NCI-H2227 (cell line): ENCODE measurements around the gene TRIM47.
A peak's percentile ranks its signal among the peaks of the same experiment; 100 is the strongest.

Experiments
- DNase-seq: peaks from one replicate; lab custom pipeline; 2025; ENCODE audit not compliant: unreplicated experiment; lab: John Stamatoyannopoulos, UW

The TRIM47 gene

GRCh38 chr17:75909051-75909811 is 30.9 kb upstream of the TRIM47 start:
- no peak for DNase-seq

- DNase-seq: peak; percentile 71
These were observed 29.8 kb upstream of the TRIM47 start for GRCh38 chr17:75908201-75908600.

GRCh38 chr17:75906143-75906884 is 27.9 kb upstream of the TRIM47 start:
- no peak for DNase-seq

- peak; percentile 98 for DNase-seq
These were observed 26.6 kb upstream of the TRIM47 start, which contains the start of gene MRPL38 for GRCh38 chr17:75904749-75905521. Gene MRPL38, minus strand, starts transcription at chr17:75904884. Its CDS starts 9 bp downstream, at chr17:75904875.

GRCh38 chr17:75902406-75902805 is 24.0 kb upstream of the TRIM47 start:
- DNase-seq: no peak

GRCh38 chr17:75901727-75902126 is 23.3 kb upstream of the TRIM47 start:
- DNase-seq: no peak

- DNase-seq: no peak
These were observed 22.5 kb upstream of the TRIM47 start for GRCh38 chr17:75900691-75901533.

GRCh38 chr17:75899767-75900468 is 21.5 kb upstream of the TRIM47 start:
- DNase-seq: no peak

GRCh38 chr17:75899353-75899752 is 21.0 kb upstream of the TRIM47 start:
- no peak for DNase-seq

GRCh38 chr17:75898791-75899190 is 20.4 kb upstream of the TRIM47 start:
- no peak for DNase-seq

- DNase-seq: no peak
These were observed 19.7 kb upstream of the TRIM47 start for GRCh38 chr17:75898065-75898464.

- no peak for DNase-seq
These were observed 19.0 kb upstream of the TRIM47 start for GRCh38 chr17:75897160-75898019.

GRCh38 chr17:75896415-75897159 is 18.2 kb upstream of the TRIM47 start, which contains the start of gene TRIM65:
Gene TRIM65, minus strand, starts transcription at chr17:75896951. Its CDS starts 14 bp downstream, at chr17:75896937.
- DNase-seq: peak; percentile 51

- no peak for DNase-seq
These were observed 17.2 kb upstream of the TRIM47 start for GRCh38 chr17:75895370-75896155.

GRCh38 chr17:75894049-75894733 is 15.8 kb upstream of the TRIM47 start:
- DNase-seq: peak; percentile 42

- no peak for DNase-seq
These were observed 15.1 kb upstream of the TRIM47 start for GRCh38 chr17:75893305-75894048.
